HCT116 (cell line): Measurements from ENCODE around the gene ZBTB47. TPM values are rescaled to one million over a fixed set of nuclear protein-coding genes. Genes with fewer than 3 reads are reported as not detected.

Source experiments
- ATAC-seq: fragments of 200-7000 bp; cut with Tn5 transposase; 2 replicates; pipeline ENCODE4 v1.9.1; 2020; ENCODE audit warnings: mild to moderate bottlenecking, moderate library complexity
- BruUV-seq: library from RNA; stranded (reverse); fragments of 400-500 nt; replicated peaks from 2 replicates; lab custom pipeline; 2021; lab: Mats Ljungman, UMichigan
- CTCF ChIA-PET: fragments of 300-600 bp; sonication (Branson Sonifier 250); formaldehyde crosslinking; loops from one replicate; lab custom pipeline; 2021; ENCODE audit warnings: antibody characterized with exemption; lab: Charles Lee
- POLR2A ChIA-PET: fragments of 300-600, 350-600 bp; sonication (Branson Sonifier 250); formaldehyde crosslinking; loops from one replicate; lab custom pipeline; 2021; ENCODE audit warnings: antibody characterized with exemption; lab: Charles Lee
- RAD21 ChIA-PET, 2 experiments: fragments of 300-600 bp; sonication (Branson Sonifier 250); formaldehyde crosslinking; loops; one replicate each; lab custom pipeline; 2023; ENCODE audit warnings: low total read pairs in 2 of 2; ENCODE audit not compliant: uncharacterized antibody in 2 of 2, unreplicated experiment in 2 of 2, low non-redundant PET in 1 of 2; lab: Charles Lee
- DNase-seq: peaks from one replicate; pipeline ENCODE4 v3.0.0-alpha.2; 2010; ENCODE audit warnings: low read depth, low spot score
- H2AFZ ChIP-seq: fragments of 200-600 bp; shearing (Covaris generic), sonication (generic); 2 replicates; pipeline ENCODE4 v1.6.1; 2017; ENCODE audit warnings: low read depth, mixed run types, mixed read lengths, antibody characterized with exemption, low read length; ENCODE audit not compliant: poor library complexity, severe bottlenecking
- H3K27ac ChIP-seq: 2 replicates; pipeline ENCODE4 v1.5.1; 2012; ENCODE audit warnings: low read depth, low read length
- H3K27me3 ChIP-seq: fragments of 200-600 bp; sonication (generic); 2 replicates; pipeline ENCODE4 v1.6.1; 2016; ENCODE audit warnings: mixed run types, low read length, mixed read lengths; ENCODE audit not compliant: insufficient read depth
- H3K36me3 ChIP-seq, 2 experiments: fragments of 200-500 bp in 1 of 2; fragments of 200-600 bp in 1 of 2; sonication (Bioruptor generic) in 1 of 2; sonication (generic) in 1 of 2; 2 replicates each; pipeline versions ENCODE4 v1.5.1 to v1.6.1; 2014 to 2016; ENCODE audit warnings: low read length in 2 of 2, inconsistent platforms in 1 of 2, mixed read lengths in 1 of 2, mixed run types in 1 of 2; ENCODE audit not compliant: insufficient read depth in 2 of 2, control insufficient read depth in 1 of 2
- H3K4me1 ChIP-seq, 2 experiments: fragments of 200-600 bp in 1 of 2; sonication (generic) in 1 of 2; 2 replicates each; pipeline versions ENCODE4 v1.5.1 to v1.6.1; 2012 to 2017; ENCODE audit warnings: low read length in 2 of 2, inconsistent platforms in 1 of 2, mild to moderate bottlenecking in 1 of 2, mixed read lengths in 1 of 2, mixed run types in 1 of 2, moderate library complexity in 1 of 2; ENCODE audit not compliant: insufficient read depth in 2 of 2, control insufficient read depth in 1 of 2
- H3K4me2 ChIP-seq: fragments of 200-600 bp; sonication (generic); 2 replicates; pipeline ENCODE4 v1.6.1; 2017; ENCODE audit warnings: mixed run types, low read length, mixed read lengths
- H3K4me3 ChIP-seq, 2 experiments: fragments of 200-600 bp in 1 of 2; sonication (generic) in 1 of 2; replicated peaks in 1 of 2; 2 replicates each; pipeline ENCODE4 v1.5.1; 2011 to 2016; ENCODE audit warnings: low read length in 2 of 2, control low read depth in 1 of 2, low read depth in 1 of 2, mild to moderate bottlenecking in 1 of 2, mixed read lengths in 1 of 2, mixed run types in 1 of 2
- H3K79me2 ChIP-seq: fragments of 200-600 bp; sonication (generic); 2 replicates; pipeline ENCODE4 v1.6.1; 2017; ENCODE audit warnings: mild to moderate bottlenecking, mixed run types, low read length, moderate library complexity, mixed read lengths; ENCODE audit not compliant: insufficient read depth
- H3K9ac ChIP-seq: fragments of 200-600 bp; sonication (generic); 2 replicates; pipeline ENCODE4 v1.6.1; 2016; ENCODE audit warnings: low read length, mixed read lengths
- H3K9me2 ChIP-seq: fragments of 200-600 bp; sonication (generic), shearing (Covaris generic); 2 replicates; pipeline ENCODE4 v1.6.1; 2017; ENCODE audit warnings: mixed run types, mild to moderate bottlenecking, moderate library complexity; ENCODE audit not compliant: insufficient read depth
- H3K9me3 ChIP-seq, 2 experiments: fragments of 200-500 bp in 1 of 2; fragments of 200-600 bp in 1 of 2; sonication (Bioruptor generic) in 1 of 2; sonication (generic) in 1 of 2; 2 replicates each; pipeline ENCODE4 v1.6.1; 2014 to 2017; ENCODE audit warnings: low read length in 2 of 2, mixed read lengths in 2 of 2, inconsistent platforms in 1 of 2, low read depth in 1 of 2, mild to moderate bottlenecking in 1 of 2, mixed run types in 1 of 2, moderate library complexity in 1 of 2; ENCODE audit not compliant: control insufficient read depth in 1 of 2, insufficient read depth in 1 of 2
- H4K20me1 ChIP-seq: fragments of 200-600 bp; sonication (generic), shearing (Covaris generic); 2 replicates; pipeline ENCODE4 v1.6.1; 2017; ENCODE audit warnings: mixed run types, mild to moderate bottlenecking, moderate library complexity; ENCODE audit not compliant: insufficient read depth
- CEBPB ChIP-seq: IDR thresholded peaks from 2 replicates; pipeline ENCODE4 v1.6.1; 2012; ENCODE audit warnings: low read depth
- CTCF ChIP-seq, 3 experiments: fragments of 200-600 bp in 1 of 3; sonication (generic) in 1 of 3; IDR thresholded peaks in 2 of 3; conservative IDR thresholded peaks in 1 of 3; 2 replicates each; pipeline ENCODE4 v1.5.1; 2012 to 2017; ENCODE audit warnings: low read depth in 2 of 3, low read length in 2 of 3, antibody characterized with exemption in 1 of 3, borderline replicate concordance in 1 of 3, control low read depth in 1 of 3, mild to moderate bottlenecking in 1 of 3, mixed read lengths in 1 of 3, mixed run types in 1 of 3, moderate library complexity in 1 of 3; ENCODE audit not compliant: insufficient read depth in 1 of 3
- ELF1 ChIP-seq: IDR thresholded peaks from 2 replicates; pipeline ENCODE4 v1.6.1; 2012; ENCODE audit warnings: low read depth, borderline replicate concordance
- REST ChIP-seq: IDR thresholded peaks from 2 replicates; pipeline ENCODE4 v1.6.1; 2012; ENCODE audit warnings: low read depth
- YY1 ChIP-seq: IDR thresholded peaks from 2 replicates; pipeline ENCODE4 v1.6.1; 2011; ENCODE audit warnings: low read length, low read depth, moderate library complexity, mild to moderate bottlenecking; ENCODE audit not compliant: insufficient replicate concordance; ENCODE audit errors: extremely low read depth
- intact Hi-C: fragments of 100-400 bp; cut with micrococcal nuclease; formaldehyde crosslinking; loops from 2 replicates; pipeline ENCODE4 v1.10.0; 2022
- total RNA-seq: library from RNA; stranded (reverse); gene quantifications from one replicate; pipeline ENCODE4 v1.2.1, GENCODE V29; 2021; ENCODE audit not compliant: unreplicated experiment

Gene ZBTB47
- total RNA-seq, 1 experiment from 2014 or later = 6.3 TPM

GRCh38 chr3:42698216-42698910 is 44.9 kb downstream of the ZBTB47 start:
- Histone ChIP-seq H3K79me2 (no peaks in the 10 kb centered on the region), H3K9me2 (no peaks in the 10 kb centered on the region), H3K36me3 (no peaks in the 10 kb centered on the region), H3K27me3 (0 out of 2 replicates have a peak, but pooled peaks cover 3% of the 10 kb centered on the region), H3K4me1 (peaks cover 0 to 3% of the 10 kb centered on the region in 2 experiments; a peak in 1 of 4 replicates), H3K9me3 (no peaks in the 10 kb centered on the region), H4K20me1 (no peaks in the 10 kb centered on the region), H3K4me3 (no peak overlapping the region), H2AFZ (no peak overlapping the region), H3K4me2 (no peak overlapping the region), H3K9ac (no peak overlapping the region), H3K27ac (no peak overlapping the region)
- no peak for DNase-seq
- intact Hi-C loops = no loop called here
- BruUV-seq = no TSS peak
- ChIA-PET CTCF (no interaction called here), RAD21 (no interaction called here), POLR2A (no interaction called here)
- TF ChIP-seq CTCF (IDR thresholded peaks at IDR 0.05 in 2 of 3, conservative IDR thresholded peaks at IDR 0.05 in 1 of 3; ENCODE audit: borderline replicate concordance in 1 of 3, insufficient read depth in 1 of 3, low read depth in 2 of 3, low read length in 2 of 3) (no peak), ELF1 (no peak), YY1 (no peak), REST (no peak), CEBPB (no peak)
- no peak for ATAC-seq
